ENCODE data around the gene KEL.

The KEL gene

GRCh38 chr7:142896741-142897379 is 65.3 kb downstream of the KEL start:
- DNase-seq, result no peak

GRCh38 chr7:142896151-142896550 is 66.0 kb downstream of the KEL start:
- DNase-seq, result no peak

GRCh38 chr7:142894985-142895593 is 67.1 kb downstream of the KEL start:
- DNase-seq, result no peak

- DNase-seq, result no peak
Measured at GRCh38 chr7:142894112-142894984, 67.8 kb downstream of the KEL start.

GRCh38 chr7:142892951-142893350 is 69.2 kb downstream of the KEL start:
- DNase-seq, result no peak

- DNase-seq, result no peak
Measured at GRCh38 chr7:142891490-142892082, 70.6 kb downstream of the KEL start.

Measured in midbrain (tissue), 1 donor.